IMR-90 (cell line): ENCODE measurements around the gene TRIML1. TPM values are rescaled to one million over a fixed set of nuclear protein-coding genes. Genes with fewer than 3 reads are reported as not detected.

ENCODE experiments used
- ATAC-seq: fragments of 200-7000 bp; cut with Tn5 transposase; 2 replicates; pipeline ENCODE4 v1.9.1; 2020; ENCODE audit warnings: low read depth, mild to moderate bottlenecking, moderate library complexity
- BruUV-seq: library from RNA; stranded (reverse); fragments of 400-500 nt; replicated peaks from 2 replicates; lab custom pipeline; 2021; lab: Mats Ljungman, UMichigan
- CTCF ChIA-PET: fragments of 300-600 bp; formaldehyde crosslinking; extraction: SDS; loops from one replicate; lab custom pipeline; 2021; ENCODE audit warnings: antibody characterized with exemption; lab: Yijun Ruan, JAX
- POLR2A ChIA-PET: fragments of 300-600 bp; sonication (Branson Sonifier 250); formaldehyde crosslinking; loops from one replicate; lab custom pipeline; 2022; ENCODE audit warnings: antibody characterized with exemption; ENCODE audit not compliant: unreplicated experiment; lab: Charles Lee
- DNase-seq: peaks from one replicate; pipeline ENCODE4 v3.0.0; 2013
- H2AFZ ChIP-seq: replicated peaks from 2 replicates; pipeline ENCODE3; 2013; ENCODE audit warnings: low read length, mild to moderate bottlenecking; ENCODE audit not compliant: poor library complexity
- H2AK5ac ChIP-seq: 2 replicates; pipeline ENCODE4 v1.6.1; 2013; ENCODE audit warnings: low read depth, low read length, inconsistent platforms
- H2AK9ac ChIP-seq: replicated peaks from 2 replicates; pipeline ENCODE3; 2013; ENCODE audit warnings: mild to moderate bottlenecking, low read depth, low read length, moderate library complexity; ENCODE audit not compliant: poor library complexity
- H2BK120ac ChIP-seq: 2 replicates; pipeline ENCODE4 v1.6.1; 2013; ENCODE audit warnings: low read depth, low read length, inconsistent platforms
- H2BK15ac ChIP-seq: 3 replicates; pipeline ENCODE4 v1.6.1; 2013; ENCODE audit warnings: low read depth, low read length, inconsistent platforms
- H2BK20ac ChIP-seq: 2 replicates; pipeline ENCODE4 v1.6.1; 2013; ENCODE audit warnings: low read depth, mild to moderate bottlenecking, inconsistent platforms, low read length, moderate library complexity
- H2BK5ac ChIP-seq: 2 replicates; pipeline ENCODE4 v1.6.1; 2013; ENCODE audit warnings: mild to moderate bottlenecking, low read depth, low read length, inconsistent platforms; ENCODE audit not compliant: poor library complexity, severe bottlenecking
- H3K14ac ChIP-seq: replicated peaks from 2 replicates; pipeline ENCODE4 v1.6.1; 2013; ENCODE audit warnings: low read depth, low read length, inconsistent platforms
- H3K18ac ChIP-seq: 2 replicates; pipeline ENCODE4 v1.6.1; 2013; ENCODE audit warnings: low read depth, low read length, control low read depth
- H3K23ac ChIP-seq: 2 replicates; pipeline ENCODE4 v1.6.1; 2013; ENCODE audit warnings: low read depth, low read length, inconsistent platforms
- H3K27ac ChIP-seq: 2 replicates; pipeline ENCODE4 v1.5.1; 2013; ENCODE audit warnings: mild to moderate bottlenecking, control low read depth, low read length; ENCODE audit not compliant: insufficient read depth
- H3K27me3 ChIP-seq: 2 replicates; pipeline ENCODE4 v1.6.1; 2013; ENCODE audit warnings: low read length; ENCODE audit not compliant: control insufficient read depth, insufficient read depth
- H3K36me3 ChIP-seq: 2 replicates; pipeline ENCODE4 v1.6.1; 2013; ENCODE audit warnings: low read length, mixed read lengths; ENCODE audit not compliant: control insufficient read depth, insufficient read depth
- H3K4ac ChIP-seq: 2 replicates; pipeline ENCODE4 v1.6.1; 2013; ENCODE audit warnings: low read depth, low read length, inconsistent platforms
- H3K4me1 ChIP-seq: 2 replicates; pipeline ENCODE4 v1.6.1; 2013; ENCODE audit warnings: low read length, mixed read lengths; ENCODE audit not compliant: control insufficient read depth, insufficient read depth
- H3K4me2 ChIP-seq: 2 replicates; pipeline ENCODE4 v1.6.1; 2013; ENCODE audit warnings: low read depth, mild to moderate bottlenecking, control low read depth, low read length, moderate library complexity
- H3K4me3 ChIP-seq: 2 replicates; pipeline ENCODE4 v1.5.1; 2013; ENCODE audit warnings: low read depth, mild to moderate bottlenecking, control low read depth, low read length, moderate library complexity; ENCODE audit not compliant: insufficient read depth
- H3K56ac ChIP-seq: 2 replicates; pipeline ENCODE4 v1.6.1; 2013; ENCODE audit warnings: low read length, inconsistent platforms; ENCODE audit not compliant: insufficient read depth; ENCODE audit errors: extremely low read depth
- H3K79me1 ChIP-seq, 2 experiments: 2 replicates each; pipeline ENCODE4 v1.6.1; 2013; ENCODE audit warnings: low read length in 2 of 2, inconsistent platforms in 1 of 2, low read depth in 1 of 2
- H3K9ac ChIP-seq: 2 replicates; pipeline ENCODE4 v1.6.1; 2013; ENCODE audit warnings: low read depth, low read length, control low read depth
- H3K9me1 ChIP-seq: 2 replicates; pipeline ENCODE4 v1.6.1; 2013; ENCODE audit warnings: low read length, inconsistent platforms; ENCODE audit not compliant: insufficient read depth
- H3K9me3 ChIP-seq: 2 replicates; pipeline ENCODE4 v1.6.1; 2013; ENCODE audit warnings: low read length; ENCODE audit not compliant: control insufficient read depth, insufficient read depth
- H4K20me1 ChIP-seq: 2 replicates; pipeline ENCODE4 v1.6.1; 2013; ENCODE audit warnings: low read length, inconsistent platforms; ENCODE audit not compliant: insufficient read depth
- H4K5ac ChIP-seq: 2 replicates; pipeline ENCODE4 v1.6.1; 2013; ENCODE audit warnings: mild to moderate bottlenecking, low read depth, low read length, control low read depth
- H4K8ac ChIP-seq, 2 experiments: 2 replicates each; pipeline ENCODE4 v1.6.1; 2013; ENCODE audit warnings: low read depth in 2 of 2, low read length in 2 of 2, control low read depth in 1 of 2, inconsistent platforms in 1 of 2
- H4K91ac ChIP-seq: 2 replicates; pipeline ENCODE4 v1.6.1; 2013; ENCODE audit warnings: low read depth, low read length, inconsistent platforms; ENCODE audit not compliant: insufficient read depth
- BHLHE40 ChIP-seq: fragments of 150-350 bp; IDR thresholded peaks from 2 replicates; pipeline ENCODE4 v1.6.1; 2016; ENCODE audit warnings: mild to moderate bottlenecking, low read depth, low read length
- CEBPB ChIP-seq: IDR thresholded peaks from 2 replicates; pipeline ENCODE4 v1.6.1; 2012; ENCODE audit warnings: low read depth, low read length, improper control_type of control experiment
- CHD1 ChIP-seq: IDR thresholded peaks from 2 replicates; pipeline ENCODE4 v1.6.1; 2012; ENCODE audit warnings: low read depth, low read length, improper control_type of control experiment
- FOS ChIP-seq: fragments of 150-350 bp; IDR thresholded peaks from 2 replicates; pipeline ENCODE4 v1.6.1; 2016; ENCODE audit warnings: low read depth, low read length
- MAZ ChIP-seq: IDR thresholded peaks from 2 replicates; pipeline ENCODE4 v1.6.1; 2012; ENCODE audit warnings: low read depth, mild to moderate bottlenecking, low read length, improper control_type of control experiment, moderate library complexity, borderline replicate concordance
- MXI1 ChIP-seq: IDR thresholded peaks from 2 replicates; pipeline ENCODE4 v1.6.1; 2012; ENCODE audit warnings: low read depth, mild to moderate bottlenecking, low read length, moderate library complexity, borderline replicate concordance
- NFE2L2 ChIP-seq: fragments of 150-350 bp; IDR thresholded peaks from 2 replicates; pipeline ENCODE4 v1.6.1; 2016; ENCODE audit warnings: low read depth, mild to moderate bottlenecking, low read length
- POLR2A ChIP-seq: IDR thresholded peaks from 2 replicates; pipeline ENCODE4 v1.6.1; 2012; ENCODE audit warnings: mild to moderate bottlenecking, low read depth, low read length
- SMC3 ChIP-seq: fragments of 150-350 bp; IDR thresholded peaks from 2 replicates; pipeline ENCODE4 v1.6.1; 2016; ENCODE audit warnings: low read depth, mild to moderate bottlenecking, antibody characterized with exemption, low read length, moderate library complexity
- USF2 ChIP-seq: fragments of 150-350 bp; IDR thresholded peaks from 2 replicates; pipeline ENCODE4 v1.6.1; 2017; ENCODE audit warnings: mild to moderate bottlenecking, antibody characterized with exemption, low read length, low read depth
- WGBS, 2 experiments: methylation state at CpG; one replicate each; pipeline versions ENCODE4 v1.1.5 to v1.1.7; 2013; ENCODE audit warnings: missing lambda C conversion rate in 2 of 2; ENCODE audit not compliant: insufficient read length in 1 of 2; ENCODE audit errors: extremely low coverage in 2 of 2; 5-methylcytosine and 5-hydroxymethylcytosine counted together
- dilution Hi-C: fragments of 300-500 bp; cut with HindIII; formaldehyde crosslinking; loops from one replicate; pipeline ENCODE4 v1.14.3; 2018; ENCODE audit warnings: low sequenced_read_pairs; ENCODE audit not compliant: unreplicated experiment
- in situ Hi-C: fragments of 300-500 bp; cut with MboI; formaldehyde crosslinking; loops from 3 replicates; pipeline ENCODE4 v1.14.3; 2019; ENCODE audit warnings: low sequenced_read_pairs, inconsistent platforms, mixed read lengths
- intact Hi-C: fragments of 100-400 bp; cut with micrococcal nuclease; formaldehyde crosslinking; loops from 2 replicates; pipeline ENCODE4 v1.10.0; 2022
- polyA plus RNA-seq, 3 experiments: library from polyadenylated mRNA; depleted of rRNA; stranded (reverse); fragments of >200 nt; gene quantifications; 2 replicates each; pipeline ENCODE4 v1.2.3, GENCODE V29; 2012; ENCODE audit warnings: low replicate concordance in 1 of 3
- total RNA-seq: library from RNA; depleted of rRNA; stranded (reverse); fragments of >200 nt; gene quantifications from 2 replicates; pipeline ENCODE4 v1.2.3, GENCODE V29; 2012

Gene TRIML1
- total and polyA plus RNA-seq, 2 of the 4 experiments (the other 2 are of a cell fraction), result not detected

DNA sequence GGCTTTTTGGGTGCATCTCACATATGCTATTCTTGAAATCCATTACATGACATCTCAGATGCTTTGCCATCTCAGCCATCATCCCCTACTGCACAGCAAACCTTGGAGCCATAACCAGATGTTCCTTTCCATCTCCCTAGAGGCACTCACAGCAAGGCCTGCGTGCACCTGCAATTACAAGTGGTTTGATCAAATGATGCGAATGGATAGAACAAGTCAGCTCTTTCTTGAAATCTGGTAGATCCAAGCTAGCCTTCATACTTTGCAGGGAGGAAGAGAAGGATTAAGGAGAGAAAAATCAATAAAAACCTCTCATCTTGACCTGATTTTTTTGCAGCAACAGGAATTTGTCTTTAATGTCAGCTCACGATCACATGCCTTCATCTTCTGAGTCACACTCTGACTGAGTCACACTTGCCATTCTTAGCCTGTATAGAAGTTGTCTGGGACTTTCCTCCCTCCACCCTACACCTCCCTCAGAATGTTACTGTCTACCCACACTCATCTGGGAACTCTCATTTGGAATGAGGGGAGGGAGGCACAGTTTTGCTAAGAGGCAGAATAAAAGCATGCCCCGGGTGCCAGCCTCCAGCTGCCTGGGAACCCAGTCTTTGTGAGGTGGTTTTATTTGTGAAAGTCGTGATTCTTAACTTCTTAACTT lies 11.9 kb upstream of the TRIML1 start:
- H3K9me1 ChIP-seq, result no peaks in the 10 kb centered on the region
- H2AK5ac ChIP-seq, result peak overlapping the region; percentile 50; the same call in 1 of the 2 replicates
- no peaks in the 10 kb centered on the region for H3K36me3 ChIP-seq
- H3K4me2 ChIP-seq, result peak overlapping the region; percentile 10; the same call in 1 of the 2 replicates
- ChIA-PET CTCF (no interaction called here), POLR2A (no interaction called here)
- no TSS peak for BruUV-seq
- peak; percentile 57; the same call in 1 of the 2 replicates for TF ChIP-seq MAZ
- no peak for TF ChIP-seq MXI1
- peak; percentile 76 for TF ChIP-seq USF2
- peak; percentile 95 for TF ChIP-seq FOS
- TF ChIP-seq BHLHE40, result peak; percentile 71
- no peak for TF ChIP-seq CHD1
- no peak for TF ChIP-seq POLR2A
- no peak for TF ChIP-seq NFE2L2
- TF ChIP-seq SMC3, result 0 out of 2 replicates have a peak, but pooled peaks have one; percentile 16
- TF ChIP-seq CEBPB, result no peak
- H3K9ac ChIP-seq, result no peak overlapping the region
- peak overlapping the region; percentile 11; the same call in 1 of the 3 replicates for H2BK15ac ChIP-seq
- H2AFZ ChIP-seq, result peak overlapping the region; percentile 25
- peaks cover 7% of the 10 kb centered on the region for H3K4me1 ChIP-seq
- peak overlapping the region; percentile 40; the same call in 1 of the 2 replicates for H3K23ac ChIP-seq
- H3K18ac ChIP-seq, result peak overlapping the region; percentile 32; the same call in 1 of the 2 replicates
- in situ Hi-C loops, result no loop called here
- peak overlapping the region; percentile 65 for H3K4ac ChIP-seq
- 0 out of 2 replicates have a peak overlapping the region, but pooled peaks have one; percentile 10 for H4K5ac ChIP-seq
- no peak overlapping the region for H2BK5ac ChIP-seq
- H3K27ac ChIP-seq, result 0 out of 2 replicates have a peak overlapping the region, but pooled peaks have one; percentile 4
- H3K56ac ChIP-seq, result no peak overlapping the region
- WGBS, 2 experiments, result 0% methylated on average over 1 of the region's 5 CpGs; no CpG with 5 or more reads in 1 of the 2 experiments
- intact Hi-C loops, result no loop called here
- H4K91ac ChIP-seq, result no peak overlapping the region
- ATAC-seq (peak; percentile 98), DNase-seq (peak; percentile 94)
- no peaks in the 10 kb centered on the region for H3K9me3 ChIP-seq
- dilution Hi-C loops, result no loop called here
- H3K4me3 ChIP-seq, result no peak overlapping the region
- H2BK20ac ChIP-seq, result peak overlapping the region; percentile 83
- H3K79me1 ChIP-seq, result no peaks in the 10 kb centered on the region
- H3K27me3 ChIP-seq, result no peaks in the 10 kb centered on the region
- no peaks in the 10 kb centered on the region for H4K20me1 ChIP-seq
- H2BK120ac ChIP-seq, result peak overlapping the region; percentile 85
- peak overlapping the region; percentile 25 for H3K14ac ChIP-seq
- H2AK9ac ChIP-seq, result no peak overlapping the region
- H4K8ac ChIP-seq, result peak overlapping the region in 1 of 2 experiments; percentile 55; a peak in 1 of 4 replicates
